NK-92 (cell line): ENCODE measurements around the gene TRAT1.

Source experiments
- DNase-seq: peaks from one replicate; lab custom pipeline; 2025; ENCODE audit not compliant: unreplicated experiment; lab: John Stamatoyannopoulos, UW

The TRAT1 gene

GRCh38 chr3:108849075-108849474, 26.5 kb downstream of the TRAT1 start:
- DNase-seq, result no peak

- no peak for DNase-seq
Measured at GRCh38 chr3:108861401-108861800, 38.8 kb downstream of the TRAT1 start.

GRCh38 chr3:108862865-108863798, 40.5 kb downstream of the TRAT1 start:
- no peak for DNase-seq

- DNase-seq, result no peak
Measured at GRCh38 chr3:108863799-108864135, 41.2 kb downstream of the TRAT1 start.

- DNase-seq, result no peak
Measured at GRCh38 chr3:108877901-108878300, 55.3 kb downstream of the TRAT1 start.

GRCh38 chr3:108879915-108880314, 57.3 kb downstream of the TRAT1 start:
- no peak for DNase-seq

- DNase-seq, result no peak
Measured at GRCh38 chr3:108882762-108883161, 60.2 kb downstream of the TRAT1 start.

GRCh38 chr3:108883373-108883772, 60.8 kb downstream of the TRAT1 start:
- DNase-seq, result no peak

- no peak for DNase-seq
Measured at GRCh38 chr3:108887121-108887520, 64.5 kb downstream of the TRAT1 start.

- no peak for DNase-seq
Measured at GRCh38 chr3:108887777-108888176, 65.2 kb downstream of the TRAT1 start.

GRCh38 chr3:108891833-108892232, 69.2 kb downstream of the TRAT1 start:
- no peak for DNase-seq

- no peak for DNase-seq
Measured at GRCh38 chr3:108894981-108895380, 72.4 kb downstream of the TRAT1 start.

- no peak for DNase-seq
Measured at GRCh38 chr3:108897883-108898282, 75.3 kb downstream of the TRAT1 start.

- DNase-seq, result no peak
Measured at GRCh38 chr3:108899530-108899929, 76.9 kb downstream of the TRAT1 start.
